Stimulated activated CD4-positive, alpha-beta T cell treated with anti-CD3 and anti-CD28 coated beads, Interleukin-2, amount 100 ng/mL, for 4 hours (primary cell): Measurements from ENCODE around the gene ACTN4.
"Not testable (repeated sequence)": the region's sequence is repeated elsewhere in the genome, so short reads cannot be mapped to it uniquely, and the experiment has no call there.

ENCODE experiments used
- DNase-seq: peaks from one replicate; pipeline ENCODE4 v3.0.0-alpha.2; 2020; ENCODE audit warnings: low read depth

Gene ACTN4

DNA sequence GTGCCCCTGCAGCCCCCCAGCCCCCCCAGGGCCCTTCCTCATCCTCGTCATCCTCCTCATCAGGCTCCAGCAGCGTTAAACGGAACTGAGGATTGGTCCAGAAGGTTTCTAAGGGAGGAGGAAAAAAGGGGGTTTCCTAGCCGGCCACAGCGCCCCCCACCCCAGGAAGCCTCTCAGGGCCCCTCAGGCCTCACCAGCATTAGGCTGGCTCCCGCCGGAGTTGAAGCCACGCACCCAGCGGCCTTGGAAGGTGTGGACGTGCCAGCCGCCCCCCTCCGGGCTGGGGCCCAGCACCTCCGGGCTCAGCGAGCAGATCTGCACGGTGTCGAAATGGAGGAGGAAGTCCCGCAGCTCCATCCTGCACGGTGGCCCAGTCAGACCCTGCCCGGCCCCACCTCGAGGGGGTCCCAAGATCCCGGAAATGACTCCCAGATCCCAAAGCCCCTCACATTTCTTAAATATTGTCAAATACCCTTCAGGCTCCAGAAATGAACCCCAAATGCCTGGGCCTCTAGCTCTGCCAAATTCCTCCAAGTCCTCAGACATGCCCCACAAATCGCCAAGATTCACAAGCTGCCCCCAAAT, 89.9 kb downstream of the ACTN4 start:
- no peak for DNase-seq

DNA sequence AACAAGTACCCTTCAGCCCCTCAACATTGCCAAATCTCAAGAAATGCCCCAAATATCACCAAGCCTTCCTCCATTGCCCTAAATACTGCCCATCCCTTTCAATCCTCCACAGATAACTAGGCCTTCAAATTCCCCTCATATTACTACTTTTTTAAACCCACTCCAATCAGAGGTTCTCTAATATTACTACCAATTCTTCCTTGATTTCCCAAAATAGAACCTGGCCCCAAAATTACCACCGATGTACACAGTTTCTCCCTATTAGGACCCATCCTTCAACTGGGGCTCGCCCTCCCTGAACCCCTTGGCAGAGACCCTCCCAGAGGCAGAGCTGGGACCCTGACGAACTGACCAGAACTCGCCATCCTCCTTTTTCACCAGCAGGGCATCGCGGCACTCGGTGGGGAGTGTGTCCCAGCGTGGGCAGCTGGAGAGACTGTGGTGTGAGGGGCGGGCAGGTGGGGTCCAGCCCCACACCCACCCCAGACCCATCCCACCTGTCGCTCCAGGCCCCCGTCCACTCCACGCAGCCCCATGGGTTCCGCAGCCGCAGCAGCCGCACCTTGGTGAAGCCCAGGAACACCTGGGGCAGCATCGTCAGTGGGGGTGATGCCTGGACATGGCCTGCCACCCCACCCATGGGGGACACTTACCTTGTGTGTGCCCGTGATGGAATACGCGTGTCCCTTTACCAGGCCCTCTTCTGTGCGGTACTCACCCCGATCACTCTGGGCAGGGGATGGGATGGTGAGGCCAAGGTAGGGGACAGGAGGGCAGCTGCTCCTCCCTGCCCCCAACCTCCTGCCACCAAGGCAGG, 90.7 kb downstream of the ACTN4 start:
- DNase-seq, result no peak

DNA sequence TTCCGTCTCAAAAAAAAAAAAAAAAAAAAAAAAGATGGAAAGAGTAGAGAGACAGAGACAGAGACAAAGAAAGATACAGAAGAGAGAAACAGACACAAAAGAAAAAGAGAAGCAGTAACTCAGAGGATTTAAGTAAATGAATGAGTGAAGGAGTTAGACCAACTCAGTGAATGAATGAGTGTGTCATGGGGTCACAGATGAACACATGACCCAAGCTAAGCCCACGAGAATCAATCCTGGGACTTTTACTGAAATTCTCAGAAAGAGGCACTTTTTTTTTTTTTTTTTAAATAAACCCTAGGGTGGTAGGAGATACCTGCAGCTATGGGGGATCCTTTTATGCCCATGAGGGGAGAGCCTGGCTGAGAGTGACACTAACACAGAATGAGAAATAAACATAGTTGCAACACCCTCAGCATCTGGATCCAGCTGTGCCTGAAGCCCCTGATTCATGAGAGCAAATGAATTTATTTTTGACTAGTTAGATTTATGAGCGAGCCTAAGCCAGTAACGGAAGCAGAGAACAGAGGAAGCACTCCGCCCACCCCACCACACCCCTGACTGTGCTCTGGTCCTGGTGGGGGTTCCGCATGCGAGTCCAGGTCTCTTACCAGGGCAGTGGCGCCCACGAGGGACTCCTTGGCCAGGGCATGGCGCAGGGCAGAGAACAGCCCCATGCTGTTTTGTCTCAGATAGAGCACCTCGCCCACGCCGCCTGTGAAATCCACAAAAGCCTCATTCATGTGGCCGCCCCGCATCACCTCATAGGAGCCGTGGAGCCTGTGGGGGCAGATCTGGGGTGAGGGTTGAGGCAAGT, 92.2 kb downstream of the ACTN4 start:
- no peak for DNase-seq

DNA sequence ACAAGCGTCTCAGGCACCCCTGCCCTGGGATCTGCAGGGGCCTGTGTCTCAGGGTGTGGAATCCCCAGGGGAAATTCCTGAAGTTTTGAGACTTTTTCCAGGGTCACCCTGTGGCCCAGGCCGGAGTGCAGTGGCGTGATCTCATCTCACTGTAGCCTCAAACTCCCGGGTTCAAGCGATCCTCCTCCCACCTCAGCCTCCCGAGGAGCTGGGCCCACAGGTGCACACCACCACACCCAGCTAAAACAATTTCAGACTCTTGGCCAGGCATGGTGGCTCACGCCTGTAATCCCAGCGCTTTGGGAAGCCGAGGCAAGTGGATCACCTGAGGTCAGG, 92.8 kb downstream of the ACTN4 start:
- DNase-seq, result no peak

DNA sequence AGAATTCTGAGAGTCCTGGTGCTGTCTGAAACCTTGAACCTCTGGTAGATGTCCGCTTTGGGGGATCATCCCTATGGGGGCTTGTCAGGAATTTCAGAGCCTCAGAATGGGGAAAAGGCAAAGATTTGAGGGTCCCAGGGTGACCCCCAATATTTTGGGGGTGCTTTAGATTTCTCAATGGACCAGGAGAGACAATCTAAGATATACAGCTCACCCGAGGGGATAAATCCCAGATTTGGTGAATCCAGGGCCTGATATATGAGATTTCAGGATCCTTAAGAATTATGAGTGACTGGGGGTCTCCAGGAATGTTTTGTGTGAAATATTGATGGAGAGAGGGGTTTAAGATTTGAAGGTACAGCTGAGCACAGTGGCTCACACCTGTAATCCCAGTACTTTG, 93.5 kb downstream of the ACTN4 start:
- no peak for DNase-seq

DNA sequence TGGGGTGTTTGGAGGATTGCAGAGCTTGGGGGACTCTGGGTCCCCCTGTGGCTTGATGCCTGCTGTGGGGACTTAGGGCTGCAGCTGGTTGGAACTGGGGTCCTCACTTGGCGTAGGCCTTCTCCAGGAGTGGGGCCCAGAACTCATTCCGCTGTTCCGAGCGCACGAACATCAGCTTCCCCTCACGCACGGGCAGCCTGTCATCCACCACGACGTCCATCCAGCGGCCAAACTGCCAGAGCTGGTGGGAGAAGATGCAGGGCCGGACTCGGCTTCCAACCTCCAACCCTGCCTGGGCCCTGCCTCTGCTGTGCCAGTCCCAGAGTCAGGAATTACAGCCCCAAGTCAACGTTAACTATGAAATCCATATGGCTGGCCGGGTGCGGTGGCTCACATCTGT, 94.2 kb downstream of the ACTN4 start:
- no peak for DNase-seq

DNA sequence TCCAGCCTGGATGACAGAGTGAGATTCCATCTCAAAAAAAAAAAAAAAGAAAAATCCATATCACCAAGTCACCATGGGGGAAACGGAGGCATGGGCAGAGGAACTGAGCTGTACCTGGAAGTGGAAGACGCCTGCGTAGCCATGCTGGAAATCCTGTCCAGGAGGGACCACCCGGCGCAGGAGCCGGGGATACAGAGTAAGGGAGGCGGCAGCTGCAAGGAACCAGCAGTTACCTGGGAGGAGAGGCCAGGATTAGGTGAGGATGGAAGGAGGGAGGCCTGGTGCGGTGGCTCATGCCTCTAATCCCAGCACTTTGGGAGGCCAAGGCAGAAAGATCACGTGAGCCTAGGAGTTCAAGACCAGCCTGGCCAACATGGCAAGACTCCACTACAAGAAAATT, 94.8 kb downstream of the ACTN4 start:
- DNase-seq, result no peak

DNA sequence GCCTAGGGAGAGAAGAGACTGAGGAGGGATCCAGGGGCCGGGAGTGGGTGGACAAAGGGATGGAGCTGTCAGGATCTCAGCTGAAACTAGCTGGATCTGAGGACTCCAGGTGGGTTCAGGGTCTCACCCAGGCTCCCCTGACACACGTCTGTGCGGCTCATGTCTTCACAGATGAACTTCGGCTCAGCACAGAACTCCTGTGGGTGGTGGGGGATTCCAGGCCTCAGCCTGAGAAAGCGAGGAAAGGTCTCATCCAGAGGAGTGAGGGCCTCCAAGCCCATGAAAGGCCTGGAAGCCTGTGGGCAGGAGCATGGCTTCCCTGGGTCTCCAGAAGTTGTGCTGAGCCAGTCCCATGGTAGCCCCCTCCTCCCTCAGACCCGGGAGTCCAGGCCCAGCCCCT, 95.5 kb downstream of the ACTN4 start:
- no peak for DNase-seq

DNA sequence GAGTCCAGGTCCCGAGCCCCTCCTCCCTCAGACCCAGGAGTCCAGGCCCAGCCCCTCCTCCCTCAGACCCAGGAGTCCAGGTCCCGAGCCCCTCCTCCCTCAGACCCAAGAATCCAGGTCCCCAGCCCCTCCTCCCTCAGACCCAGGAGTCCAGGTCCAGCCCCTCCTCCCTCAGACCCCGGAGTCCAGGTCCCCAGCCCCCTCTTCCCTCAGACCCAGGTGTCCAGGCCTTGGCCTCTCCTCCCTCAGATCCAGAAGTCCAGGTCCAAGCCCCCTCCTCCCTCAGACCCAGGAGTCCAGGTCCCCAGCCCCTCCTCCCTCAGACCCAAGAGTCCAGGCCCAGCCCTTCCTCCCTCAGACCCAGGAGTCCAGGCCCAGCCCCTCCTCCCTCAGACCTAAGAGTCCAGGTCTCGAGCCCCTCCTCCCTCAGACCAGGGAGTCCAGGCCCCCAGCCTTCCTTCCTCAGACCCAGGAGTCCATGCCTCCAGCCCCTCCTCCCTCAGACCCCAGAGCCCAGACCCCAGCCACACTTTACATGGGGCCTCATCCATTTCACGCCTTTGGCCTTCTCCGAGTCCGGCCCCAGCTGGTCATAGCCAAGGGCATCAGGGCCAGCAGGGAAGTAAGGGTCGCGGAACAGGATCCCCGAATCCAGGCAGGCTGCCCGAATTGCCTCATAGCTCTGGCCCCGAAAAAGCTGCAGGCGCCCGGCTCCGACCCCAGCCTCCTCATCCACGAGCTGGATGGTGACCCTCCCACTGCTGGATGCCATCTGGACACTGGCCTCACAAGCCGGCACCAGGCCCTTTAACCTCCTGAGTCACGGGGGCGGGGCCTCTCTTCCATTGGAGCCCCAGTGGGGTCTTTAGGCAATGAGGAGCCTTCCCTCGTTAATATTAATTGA, 96.2 kb downstream of the ACTN4 start:
- DNase-seq, result no peak

DNA sequence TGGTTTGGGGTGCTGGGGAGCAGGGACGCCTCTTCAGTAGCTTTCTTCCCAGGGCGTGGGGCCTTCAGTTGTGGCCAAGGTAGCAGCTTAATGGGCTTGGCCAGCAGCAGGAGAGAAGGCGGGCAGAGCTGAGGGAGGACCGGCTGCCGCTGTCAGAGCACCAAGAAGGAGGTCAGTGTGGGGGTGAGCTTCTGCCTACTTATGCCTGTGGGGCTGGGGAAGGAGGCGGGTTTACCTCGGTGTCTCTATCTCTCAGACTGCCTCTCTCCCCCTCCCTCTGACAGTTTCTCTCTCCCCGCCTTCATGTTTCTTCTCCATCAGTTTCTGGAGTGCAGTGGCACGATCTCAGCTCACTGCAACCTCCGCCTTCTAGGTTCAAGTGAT, 96.8 kb downstream of the ACTN4 start, which contains the start of gene CAPN12:
Gene CAPN12 (minus strand): TSS at position 177 of the 384 bp plus-strand sequence. CDS start 309 bp downstream, outside the sequence.
- no peak for DNase-seq

DNA sequence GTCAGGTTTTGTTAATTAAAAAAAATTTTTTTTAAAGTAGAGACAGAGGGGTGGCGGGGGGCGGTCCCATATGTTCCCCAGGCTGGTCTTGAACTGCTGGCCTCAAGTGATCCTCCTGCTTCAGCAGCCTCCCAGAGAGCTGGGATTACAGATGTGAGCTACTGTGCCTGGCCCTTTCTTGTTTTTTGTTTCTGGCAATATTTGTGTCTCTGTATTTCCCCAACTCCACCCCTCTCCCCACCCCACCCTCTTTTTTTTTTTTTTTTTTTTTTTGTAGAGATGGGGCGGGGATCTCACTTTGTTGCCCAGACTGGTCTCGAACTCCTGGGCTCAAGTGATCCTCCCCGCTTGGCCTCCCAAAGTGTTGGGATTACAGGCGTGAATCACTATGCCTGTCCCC, 97.4 kb downstream of the ACTN4 start:
- DNase-seq, result no peak

DNA sequence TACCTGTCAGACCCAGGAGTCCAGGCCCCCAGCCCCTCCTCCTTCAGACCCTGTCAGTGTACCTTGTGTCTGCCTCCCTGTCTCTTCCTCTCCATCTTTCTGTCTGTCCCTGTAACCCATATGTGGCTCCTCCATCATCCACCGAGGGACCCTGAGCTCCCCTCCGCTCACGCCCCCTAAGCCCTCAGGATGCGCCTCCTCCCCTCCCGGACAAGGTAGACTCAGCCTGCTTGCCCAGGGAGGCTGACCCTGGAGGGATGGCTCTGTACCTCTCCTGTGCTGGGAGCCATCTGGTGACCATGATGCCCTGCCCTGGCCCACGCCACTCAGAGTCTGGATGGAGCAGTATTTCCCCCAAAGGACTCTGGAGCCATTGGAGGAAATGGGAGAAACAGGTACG, 97.9 kb downstream of the ACTN4 start:
- no peak for DNase-seq

DNA sequence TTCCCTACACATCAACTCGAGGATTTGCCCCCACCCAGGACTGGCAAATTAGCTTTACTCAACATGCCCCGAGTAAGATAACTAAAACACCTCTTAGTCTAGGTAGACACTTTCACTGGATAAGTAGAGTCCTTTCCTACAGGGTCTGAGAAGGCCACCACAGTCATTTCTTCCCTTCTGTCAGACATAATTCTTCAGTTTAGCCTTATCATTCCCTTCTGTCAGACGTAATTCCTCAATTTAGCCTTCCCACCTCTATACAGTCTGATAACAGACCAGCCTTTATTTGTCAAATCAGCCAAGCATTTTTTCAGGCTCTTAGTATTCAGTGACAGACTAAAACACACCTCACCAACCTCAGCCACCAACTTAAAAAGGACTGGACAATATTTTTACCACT, 106.3 kb downstream of the ACTN4 start:
- not testable (repeated sequence) for DNase-seq

DNA sequence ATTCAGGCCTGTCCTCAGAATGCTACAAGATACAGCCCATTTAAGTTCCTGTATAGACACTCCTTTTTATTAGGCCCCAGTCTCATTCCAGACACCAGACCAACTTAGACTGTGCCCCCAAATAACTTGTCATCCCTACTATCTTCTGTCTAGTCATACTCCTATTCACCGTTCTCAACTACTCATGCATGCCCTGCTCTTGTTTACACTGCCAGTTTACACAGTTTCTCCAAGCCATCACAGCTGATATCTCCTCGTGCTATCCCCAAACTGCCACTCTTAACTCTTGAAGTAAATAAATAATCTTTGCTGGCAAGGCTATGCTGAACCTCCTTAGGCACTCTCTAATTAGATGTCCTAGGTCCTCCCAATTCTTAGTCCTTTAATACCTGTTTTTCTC, 106.7 kb downstream of the ACTN4 start:
- not testable (repeated sequence) for DNase-seq

DNA sequence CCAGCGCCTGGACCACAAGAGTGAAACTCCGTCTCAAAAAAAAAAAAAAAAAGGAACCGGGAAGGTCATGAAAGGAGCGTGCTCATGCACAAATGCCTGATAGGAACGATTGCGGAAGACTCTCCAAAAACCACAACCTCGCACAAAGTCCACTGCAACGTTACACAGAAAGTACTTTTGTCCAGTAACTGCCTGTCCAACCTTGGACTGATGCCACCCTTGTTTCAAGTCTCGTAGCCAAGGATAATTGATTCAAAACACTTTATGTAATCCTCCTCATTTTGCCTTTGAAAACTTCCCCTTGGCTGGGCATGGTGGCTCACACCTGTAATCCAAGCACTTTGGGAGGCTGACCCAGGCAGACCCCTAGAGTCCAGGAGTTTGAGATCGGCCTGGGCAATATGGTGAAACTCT, 112.1 kb downstream of the ACTN4 start:
- DNase-seq, result no peak

DNA sequence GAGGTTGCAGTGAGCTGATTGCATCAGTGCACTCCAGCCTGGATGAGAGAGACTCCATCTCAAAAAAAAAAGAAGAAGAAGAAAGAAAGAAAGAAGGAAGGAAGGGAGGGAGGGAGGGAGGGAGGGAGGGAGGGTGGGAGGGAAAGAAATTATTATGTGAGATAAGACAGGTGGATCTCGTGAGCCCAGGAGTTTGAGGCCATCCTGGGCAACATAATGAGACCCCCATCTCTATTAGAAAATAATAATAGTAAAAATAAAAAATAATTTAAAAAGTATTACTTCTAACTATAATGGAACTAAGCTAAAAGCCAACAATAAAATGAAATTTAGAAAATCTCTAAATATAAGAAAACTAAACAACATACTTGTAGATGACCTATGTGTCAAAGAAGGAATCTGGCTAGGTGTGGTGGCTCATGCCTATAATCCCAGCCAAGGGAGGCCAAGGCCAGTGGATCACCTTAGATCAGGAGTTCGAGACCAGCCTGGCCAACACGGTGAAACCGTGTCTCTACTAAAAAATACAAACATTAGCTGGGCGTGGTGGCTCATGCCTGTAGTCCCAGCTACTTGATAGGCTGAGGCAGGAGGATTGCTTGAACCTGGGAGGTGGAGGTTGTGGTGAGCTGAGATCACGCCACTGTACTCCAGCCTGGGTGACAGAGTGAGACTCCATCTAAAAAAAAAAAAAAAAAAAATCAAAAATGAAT, 113.5 kb downstream of the ACTN4 start:
- not testable (repeated sequence) for DNase-seq

DNA sequence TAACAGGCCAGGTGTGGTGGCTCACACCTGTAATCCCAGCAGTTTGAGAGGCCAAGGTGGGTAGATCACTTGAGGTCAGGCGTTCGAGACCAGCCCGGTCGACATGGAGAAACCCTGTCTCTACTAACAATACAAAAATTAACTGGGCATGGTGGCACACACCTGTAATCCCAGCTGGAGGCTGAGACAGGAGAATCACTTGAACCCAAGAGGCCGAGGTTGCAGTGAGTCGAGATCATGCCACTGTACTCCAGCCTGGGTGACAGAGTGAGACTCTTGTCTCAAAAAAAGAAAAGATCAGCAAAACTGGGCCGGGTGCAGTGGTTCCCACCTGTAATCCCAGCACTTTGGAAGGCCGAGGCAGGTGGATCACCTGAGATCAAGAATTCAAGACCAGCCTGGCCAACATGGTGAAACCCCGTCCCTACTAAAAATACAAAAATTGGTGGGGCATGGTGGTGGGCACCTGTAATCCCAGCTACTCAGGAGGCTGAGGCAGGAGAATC, 114.5 kb downstream of the ACTN4 start:
- not testable (repeated sequence) for DNase-seq

DNA sequence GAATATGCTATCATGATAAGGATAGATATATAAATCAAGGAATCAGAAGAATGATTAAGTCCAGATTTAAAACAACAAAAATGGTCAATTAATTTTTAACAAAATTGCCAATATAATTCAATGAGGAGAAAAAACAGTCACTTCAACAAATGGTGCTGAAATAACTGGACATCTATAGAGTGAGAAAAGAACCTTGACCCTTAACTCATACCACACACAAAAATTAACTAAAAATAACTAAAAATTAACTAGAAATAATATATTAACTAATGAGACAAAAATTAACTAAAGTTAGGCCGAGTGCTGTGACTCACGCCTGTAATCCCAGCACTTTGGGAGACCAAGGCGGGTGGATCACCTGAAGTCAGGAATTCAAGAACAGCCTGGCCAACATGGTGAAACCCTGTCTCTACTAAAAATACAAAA, 116.4 kb downstream of the ACTN4 start:
- no peak for DNase-seq

DNA sequence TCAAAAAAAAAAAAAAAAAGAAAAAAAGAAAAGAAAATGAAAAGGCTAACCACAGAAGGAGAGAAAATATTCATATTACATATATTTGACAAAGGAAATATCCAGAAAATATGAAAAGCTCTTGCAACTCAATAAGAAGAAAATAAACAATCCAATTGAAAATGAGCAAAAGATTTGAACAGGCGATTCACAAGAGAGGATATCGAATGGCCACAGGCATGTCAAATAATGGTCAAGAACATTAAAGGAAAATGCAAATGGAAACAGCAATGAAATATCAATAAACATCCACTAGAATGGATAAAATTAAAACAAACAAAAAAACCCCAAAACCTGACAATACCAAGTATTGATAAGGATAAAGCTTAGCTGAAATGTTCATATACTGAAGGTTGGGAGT, 117.8 kb downstream of the ACTN4 start:
- DNase-seq, result no peak

DNA sequence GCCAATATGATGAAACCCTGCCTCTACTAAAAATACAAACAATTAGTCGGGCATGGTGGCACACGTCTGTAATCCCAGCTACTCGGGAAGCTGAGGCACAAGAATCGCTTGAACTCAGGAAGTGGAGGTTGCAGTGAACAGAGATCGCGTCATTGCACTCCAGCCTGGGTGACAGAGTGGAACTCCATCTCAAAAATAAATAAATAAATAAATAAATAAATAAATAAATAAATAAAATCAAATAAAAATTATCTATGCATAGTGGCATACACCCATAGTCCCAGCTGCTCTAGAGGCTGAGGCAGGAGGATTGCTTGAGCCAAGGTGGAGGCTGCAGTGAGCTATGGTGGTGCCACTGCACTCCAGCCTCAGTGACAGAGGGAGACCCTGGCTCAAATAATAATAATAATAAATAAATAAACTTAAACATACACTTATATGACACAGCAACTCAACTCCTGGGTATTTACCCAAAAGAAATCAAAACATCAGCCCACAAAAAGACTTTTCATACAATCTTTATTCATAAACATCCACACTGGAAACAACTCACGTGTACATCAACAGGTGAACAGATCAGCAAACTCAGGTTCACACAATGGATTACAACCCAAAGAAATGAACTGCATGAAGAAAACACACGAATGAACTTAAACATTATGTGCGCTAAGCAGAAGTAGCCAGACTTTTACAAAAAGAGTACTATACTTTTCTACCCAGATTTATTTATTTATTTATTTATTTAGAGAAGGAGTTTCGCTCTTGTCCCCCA, 119.0 kb downstream of the ACTN4 start:
- DNase-seq, result no peak
